Activated CD8-positive, alpha-beta T cell treated with anti-CD3 and anti-CD28 coated beads for 36 hours (primary cell): ENCODE data around the gene NECTIN1. TPM values are rescaled to one million over a fixed set of nuclear protein-coding genes. Genes with fewer than 3 reads are reported as not detected.
"Not testable (repeated sequence)": the region's sequence is repeated elsewhere in the genome, so short reads cannot be mapped to it uniquely, and the experiment has no call there.

Source experiments
- ATAC-seq: fragments of 200-7000 bp; cut with Tn5 transposase; one replicate; pipeline ENCODE4 v1.10.0; 2021; ENCODE audit warnings: mild to moderate bottlenecking, moderate library complexity
- CTCF ChIA-PET: fragments of 350-600 bp; sonication (Branson Sonifier 250); formaldehyde crosslinking; loops from one replicate; lab custom pipeline; 2021; ENCODE audit warnings: antibody characterized with exemption; lab: Charles Lee
- POLR2A ChIA-PET: fragments of 350-600 bp; sonication (Branson Sonifier 250); formaldehyde crosslinking; loops from one replicate; lab custom pipeline; 2021; ENCODE audit warnings: antibody characterized with exemption; lab: Charles Lee
- DNase-seq: peaks from one replicate; pipeline ENCODE4 v3.0.0-alpha.2; 2020
- H3K27ac Mint-ChIP-seq: one replicate; pipeline ENCODE4 v1.8.0; 2021; ENCODE audit warnings: mild to moderate bottlenecking, mixed read lengths
- H3K27me3 Mint-ChIP-seq: one replicate; pipeline ENCODE4 v1.8.0; 2021; ENCODE audit warnings: mixed read lengths
- H3K36me3 Mint-ChIP-seq: one replicate; pipeline ENCODE4 v1.8.0; 2021; ENCODE audit warnings: low read depth, mixed read lengths
- H3K4me1 Mint-ChIP-seq: one replicate; pipeline ENCODE4 v1.8.0; 2021; ENCODE audit warnings: low read depth, mixed read lengths
- H3K4me3 Mint-ChIP-seq: one replicate; pipeline ENCODE4 v1.8.0; 2021; ENCODE audit warnings: mild to moderate bottlenecking, moderate library complexity, mixed read lengths
- H3K9me3 Mint-ChIP-seq: one replicate; pipeline ENCODE4 v1.8.0; 2021; ENCODE audit warnings: mixed read lengths
- intact Hi-C: fragments of 100-400 bp; cut with micrococcal nuclease; formaldehyde crosslinking; loops from one replicate; pipeline ENCODE4 v1.10.0; 2022
- total RNA-seq, 2 experiments: library from RNA; stranded (reverse); gene quantifications; one replicate each; pipeline ENCODE4 v1.2.3, GENCODE V29; 2021
- TF ChIP-seq, protein P1 (sequence below): fragments of 200-600 bp; IDR thresholded peaks from one replicate; pipeline ENCODE4 v1.8.0; 2022; ENCODE audit warnings: antibody characterized with exemption, mild to moderate bottlenecking

NECTIN1 gene
- total RNA-seq, 2 experiments from 2014 or later = 2.6 to 3.8 TPM

DNA sequence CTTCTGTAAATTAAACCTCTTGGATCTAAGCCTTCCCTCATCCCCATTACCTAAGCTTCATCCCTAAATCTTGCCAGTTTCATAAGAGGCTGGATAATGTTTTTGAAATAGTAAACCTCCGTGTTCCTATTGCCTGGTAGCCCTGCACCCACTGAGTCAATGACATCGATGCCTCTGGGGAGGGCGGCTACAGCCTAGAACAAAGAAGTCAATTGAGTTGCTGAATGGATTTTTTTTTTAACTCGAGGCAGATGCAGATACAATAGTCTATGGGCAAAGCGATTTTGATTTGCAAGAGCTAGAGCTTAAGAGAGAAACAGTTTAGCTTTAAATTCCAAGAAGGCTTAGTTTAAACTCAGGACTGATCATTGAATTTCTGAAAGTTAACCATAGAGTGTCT, 121.3 kb downstream of the NECTIN1 start:
- TF ChIP-seq, protein P1, sequence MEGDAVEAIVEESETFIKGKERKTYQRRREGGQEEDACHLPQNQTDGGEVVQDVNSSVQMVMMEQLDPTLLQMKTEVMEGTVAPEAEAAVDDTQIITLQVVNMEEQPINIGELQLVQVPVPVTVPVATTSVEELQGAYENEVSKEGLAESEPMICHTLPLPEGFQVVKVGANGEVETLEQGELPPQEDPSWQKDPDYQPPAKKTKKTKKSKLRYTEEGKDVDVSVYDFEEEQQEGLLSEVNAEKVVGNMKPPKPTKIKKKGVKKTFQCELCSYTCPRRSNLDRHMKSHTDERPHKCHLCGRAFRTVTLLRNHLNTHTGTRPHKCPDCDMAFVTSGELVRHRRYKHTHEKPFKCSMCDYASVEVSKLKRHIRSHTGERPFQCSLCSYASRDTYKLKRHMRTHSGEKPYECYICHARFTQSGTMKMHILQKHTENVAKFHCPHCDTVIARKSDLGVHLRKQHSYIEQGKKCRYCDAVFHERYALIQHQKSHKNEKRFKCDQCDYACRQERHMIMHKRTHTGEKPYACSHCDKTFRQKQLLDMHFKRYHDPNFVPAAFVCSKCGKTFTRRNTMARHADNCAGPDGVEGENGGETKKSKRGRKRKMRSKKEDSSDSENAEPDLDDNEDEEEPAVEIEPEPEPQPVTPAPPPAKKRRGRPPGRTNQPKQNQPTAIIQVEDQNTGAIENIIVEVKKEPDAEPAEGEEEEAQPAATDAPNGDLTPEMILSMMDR = no peak
- no peak for DNase-seq
- no peak for ATAC-seq
- Mint-ChIP-seq H3K4me3 (no peak overlapping the region), H3K36me3 (no peaks in the 10 kb centered on the region), H3K27me3 (peaks cover 5% of the 10 kb centered on the region), H3K9me3 (no peaks in the 10 kb centered on the region), H3K4me1 (no peaks in the 10 kb centered on the region), H3K27ac (no peak overlapping the region)
- ChIA-PET POLR2A (no interaction called here), CTCF (interaction anchor here (0.8 kb wide), 1 partner anchor 121 kb away, joined by 3 read pairs; the partner anchor contains the start of gene NECTIN1)
- intact Hi-C loops = no loop called here

DNA sequence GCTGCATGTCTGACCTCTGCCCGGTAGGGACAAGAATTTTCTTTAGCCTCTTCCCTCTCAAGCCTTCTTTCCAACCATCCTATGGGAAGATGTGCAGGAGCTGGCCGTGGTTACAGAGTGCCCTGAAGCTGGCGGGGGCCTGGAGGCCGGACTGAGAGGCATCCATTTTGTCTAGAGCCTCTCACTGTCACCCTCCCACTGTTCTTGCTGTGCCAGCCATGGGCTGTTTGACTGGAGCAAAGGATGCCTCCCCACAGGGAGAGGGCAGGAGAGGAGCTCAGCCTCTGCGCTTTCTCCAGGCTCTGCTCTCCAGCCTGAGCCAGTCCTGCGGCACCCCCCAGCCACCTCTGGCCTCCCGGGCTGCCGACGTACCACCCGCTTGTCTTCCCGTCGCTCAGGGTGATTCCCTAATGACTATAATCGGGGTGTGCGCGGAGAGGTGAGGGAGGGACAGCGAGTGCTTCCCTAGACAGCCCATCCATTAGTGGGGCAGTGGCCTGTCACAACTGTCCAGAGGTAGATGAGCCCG, 123.8 kb downstream of the NECTIN1 start:
- ATAC-seq = no peak

DNA sequence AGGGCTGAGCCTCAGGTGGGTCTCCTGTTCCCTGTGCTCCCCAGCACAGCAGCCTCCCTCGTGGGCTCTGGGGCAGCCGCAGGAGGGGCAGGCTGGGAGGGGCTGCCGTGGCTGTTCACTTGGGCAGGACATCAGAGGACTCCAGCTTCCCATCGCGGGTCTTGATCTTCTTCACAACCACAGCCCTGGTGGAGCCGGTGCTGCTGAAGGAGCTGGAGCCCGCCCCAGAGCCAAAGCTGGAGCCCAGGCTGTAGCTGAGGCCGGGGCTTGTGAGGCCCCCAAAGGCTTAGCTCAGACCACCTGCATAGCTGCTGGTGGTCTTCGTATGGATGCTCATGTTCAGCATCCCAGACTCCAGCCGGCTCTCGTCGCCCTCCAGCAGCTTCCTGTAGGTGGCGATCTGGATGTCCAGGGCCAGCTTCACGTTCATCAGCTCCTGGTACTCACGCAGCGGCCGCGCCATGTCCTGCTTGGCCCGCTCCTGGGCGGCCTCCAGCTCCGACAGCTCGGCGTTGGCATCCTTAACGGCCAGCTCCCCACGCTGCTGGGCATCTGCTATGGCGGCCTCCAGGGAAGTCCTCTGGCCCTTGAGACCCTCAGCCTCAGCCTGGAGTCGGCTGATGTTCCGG, 126.1 kb downstream of the NECTIN1 start:
- CTCF ChIA-PET = interaction anchor here (0.8 to 1.5 kb wide), 2 partner anchors 17 to 1200 kb away, joined by 4 read pairs; no protein-coding TSS in a partner anchor

More for the DNA sequence above, 123.8 kb downstream of the NECTIN1 start:
- TF ChIP-seq, protein P1 = no peak
- Mint-ChIP-seq H3K27me3 (peaks cover 6% of the 10 kb centered on the region), H3K36me3 (no peaks in the 10 kb centered on the region), H3K27ac (no peak overlapping the region), H3K4me1 (no peaks in the 10 kb centered on the region), H3K4me3 (no peak overlapping the region), H3K9me3 (no peaks in the 10 kb centered on the region)
- CTCF ChIA-PET = no interaction called here
- intact Hi-C loops = no loop called here
- no peak for DNase-seq
- POLR2A ChIA-PET = no interaction called here

DNA sequence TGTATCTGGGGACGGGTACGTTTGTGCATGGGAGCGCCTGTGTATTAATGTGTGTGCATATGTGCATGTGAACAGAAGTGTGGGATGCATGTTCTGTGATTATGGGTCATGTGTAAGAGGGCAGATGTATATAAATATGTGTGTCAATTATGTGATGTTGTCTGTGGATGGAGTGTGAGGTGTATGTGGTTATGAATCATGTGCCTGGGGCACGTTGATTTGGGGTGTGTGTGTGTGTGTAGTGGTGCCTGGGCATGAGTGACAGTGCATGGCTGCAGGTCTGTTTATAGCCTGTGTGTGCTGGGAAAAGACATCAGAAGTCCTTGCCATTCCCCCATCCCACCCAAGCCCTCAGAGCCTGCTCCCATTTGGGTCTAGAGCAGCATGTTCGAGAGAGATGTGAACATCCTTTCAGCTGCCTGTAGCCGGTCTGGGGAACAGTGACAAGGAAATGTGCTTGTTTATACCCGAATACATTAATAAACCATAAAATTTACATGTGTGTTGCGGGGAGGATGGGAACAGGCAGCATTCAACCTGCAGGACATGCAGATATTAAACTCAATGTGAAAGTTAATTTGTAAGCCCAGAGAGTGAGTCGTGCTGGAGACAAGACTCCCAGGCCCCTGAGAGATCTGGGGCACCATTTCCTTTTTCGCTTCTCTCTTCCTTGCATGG, 129.0 kb downstream of the NECTIN1 start:
- no peaks in the 10 kb centered on the region for H3K4me1 Mint-ChIP-seq
- no peaks in the 10 kb centered on the region for H3K9me3 Mint-ChIP-seq
- TF ChIP-seq, protein P1 = no peak
- ATAC-seq (no peak), DNase-seq (no peak)
- ChIA-PET POLR2A (no interaction called here), CTCF (no interaction called here)
- intact Hi-C loops = no loop called here
- no peaks in the 10 kb centered on the region for H3K36me3 Mint-ChIP-seq
- no peak overlapping the region for H3K4me3 Mint-ChIP-seq
- H3K27ac Mint-ChIP-seq = no peak overlapping the region
- peaks cover 1% of the 10 kb centered on the region for H3K27me3 Mint-ChIP-seq

More for the DNA sequence above, 126.1 kb downstream of the NECTIN1 start:
- no peaks in the 10 kb centered on the region for H3K9me3 Mint-ChIP-seq
- DNase-seq = no peak
- TF ChIP-seq, protein P1 = no peak
- intact Hi-C loops = no loop called here
- no peak overlapping the region for H3K27ac Mint-ChIP-seq
- H3K4me3 Mint-ChIP-seq = no peak overlapping the region
- ATAC-seq = no peak
- POLR2A ChIA-PET = no interaction called here
- no peaks in the 10 kb centered on the region for H3K4me1 Mint-ChIP-seq
- H3K27me3 Mint-ChIP-seq = peaks cover 5% of the 10 kb centered on the region
- no peaks in the 10 kb centered on the region for H3K36me3 Mint-ChIP-seq

DNA sequence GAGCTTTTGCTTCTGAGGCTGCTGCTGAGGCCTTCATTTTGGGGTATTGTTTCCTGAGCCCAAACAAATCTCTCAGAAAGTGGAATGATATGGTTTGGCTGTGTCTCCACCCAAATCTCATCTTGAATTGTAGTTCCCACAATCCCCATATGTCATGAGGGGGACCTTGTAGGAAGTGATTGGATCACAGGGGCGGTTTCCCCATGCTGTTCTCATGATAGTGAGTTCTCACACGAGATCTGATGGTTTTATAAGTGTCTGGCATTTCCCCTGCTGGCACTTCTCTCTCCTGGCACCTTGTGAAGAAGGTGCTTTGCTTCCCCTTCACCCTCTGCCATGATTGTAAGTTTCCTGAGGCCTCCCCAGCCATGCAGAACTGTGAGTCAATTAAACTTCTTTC, 133.1 kb downstream of the NECTIN1 start:
- H3K36me3 Mint-ChIP-seq, POLR2A ChIA-PET, ATAC-seq, DNase-seq, H3K27me3 Mint-ChIP-seq, H3K4me3 Mint-ChIP-seq, intact Hi-C loops, H3K27ac Mint-ChIP-seq, H3K4me1 Mint-ChIP-seq, H3K9me3 Mint-ChIP-seq: not testable (repeated sequence)
- CTCF ChIA-PET = interaction anchor here (1.0 kb wide), 1 partner anchor 46 kb away, joined by 3 read pairs; no protein-coding TSS in a partner anchor
